BJ (cell line): Measurements from ENCODE around the gene SNX12. TPM values are rescaled to one million over a fixed set of nuclear protein-coding genes. Genes with fewer than 3 reads are reported as not detected.
"Not testable (repeated sequence)": the region's sequence is repeated elsewhere in the genome, so short reads cannot be mapped to it uniquely, and the experiment has no call there.

ENCODE experiments used
- CTCF ChIA-PET: fragments of 350-600 bp; formaldehyde crosslinking; extraction: SDS; loops from one replicate; lab custom pipeline; 2021; ENCODE audit warnings: antibody characterized with exemption, inconsistent platforms; lab: Yijun Ruan, JAX
- POLR2A ChIA-PET: fragments of 300-600 bp; sonication (Branson Sonifier 250); formaldehyde crosslinking; extraction: SDS; loops from one replicate; lab custom pipeline; 2021; ENCODE audit warnings: antibody characterized with exemption; lab: Charles Lee
- DNase-seq: peaks from one replicate; pipeline ENCODE4 v3.0.0-alpha.2; 2011; ENCODE audit warnings: low read depth
- H3K27me3 ChIP-seq: 2 replicates; pipeline ENCODE4 v1.6.0; 2011; ENCODE audit warnings: low read length; ENCODE audit not compliant: control insufficient read depth, insufficient read depth
- H3K36me3 ChIP-seq: 2 replicates; pipeline ENCODE4 v1.5.1; 2011; ENCODE audit warnings: low read length; ENCODE audit not compliant: control insufficient read depth, insufficient read depth
- H3K4me3 ChIP-seq: 2 replicates; pipeline ENCODE4 v1.5.1; 2011; ENCODE audit warnings: low read depth, mild to moderate bottlenecking, control low read depth, low read length
- CTCF ChIP-seq: IDR thresholded peaks from 2 replicates; pipeline ENCODE4 v1.5.1; 2011; ENCODE audit warnings: low read depth, mild to moderate bottlenecking, control low read depth, inconsistent platforms, low read length, moderate library complexity; ENCODE audit not compliant: insufficient read depth
- polyA plus RNA-seq: library from polyadenylated mRNA; depleted of rRNA; stranded (reverse); fragments of >200 nt; gene quantifications from 2 replicates; pipeline ENCODE4 v1.2.3, GENCODE V29; 2011; rRNA removed
- small RNA-seq: library from RNA; depleted of rRNA; stranded (forward); fragments of <200 nt; gene quantifications from one replicate; pipeline ENCODE3, GENCODE V24; 2012; ENCODE audit warnings: low replicate concordance, low read depth; ENCODE audit not compliant: insufficient read length

Gene SNX12
- polyA plus RNA-seq, 1 experiment: 82.5 TPM

- Histone ChIP-seq H3K4me3 (no peak overlapping the region), H3K27me3 (no peaks in the 10 kb centered on the region), H3K36me3 (peaks cover 2% of the 10 kb centered on the region; the same call in 1 of the 2 replicates)
- POLR2A ChIA-PET: no interaction called here
- no peak for TF ChIP-seq CTCF
- DNase-seq: no peak
- CTCF ChIA-PET: no interaction called here
Observed at GRCh38 chrX:71053217-71053621, 14.9 kb downstream of the SNX12 start.

- TF ChIP-seq CTCF: no peak
- no peak overlapping the region for H3K4me3 ChIP-seq
- no peak for DNase-seq
- CTCF ChIA-PET: no interaction called here
- POLR2A ChIA-PET: no interaction called here
- peaks cover 2% of the 10 kb centered on the region; the same call in 1 of the 2 replicates for H3K36me3 ChIP-seq
- no peaks in the 10 kb centered on the region for H3K27me3 ChIP-seq
Observed at GRCh38 chrX:71052721-71053120, 15.4 kb downstream of the SNX12 start.

- H3K27me3 ChIP-seq, DNase-seq, POLR2A ChIA-PET, H3K36me3 ChIP-seq, H3K4me3 ChIP-seq, CTCF ChIA-PET: not testable (repeated sequence)
Observed at GRCh38 chrX:71047891-71048290, 20.2 kb downstream of the SNX12 start.

- Histone ChIP-seq H3K27me3 (no peaks in the 10 kb centered on the region), H3K36me3 (no peaks in the 10 kb centered on the region), H3K4me3 (no peak overlapping the region)
- ChIA-PET POLR2A (no interaction called here), CTCF (interaction anchor here (1.2 kb wide), 1 partner anchor 48 kb away, joined by 3 read pairs; no protein-coding TSS in a partner anchor)
- no peak for TF ChIP-seq CTCF
- DNase-seq: peak; percentile 2
Observed at GRCh38 chrX:71017396-71017939, 50.7 kb downstream of the SNX12 start.

Small RNAs within 50 kb of the gene (small RNA-seq; reads per million reads assigned to genes)
- not detected for gene CXorf65
- gene RNU1-56P: not detected

Other genes starting within 250 kb of the SNX12 start
- gene TEX11, start 159.6 kb downstream of the SNX12 start, polyA plus RNA-seq: not detected in 2 replicates
- gene SLC7A3, start 137.2 kb downstream of the SNX12 start, polyA plus RNA-seq: not detected in 2 replicates
- gene FOXO4, start 27.5 kb upstream of the SNX12 start, polyA plus RNA-seq: 2.1 and 2.4 TPM in 2 replicates
- not detected in 2 replicates for gene CXorf65, start 38.4 kb upstream of the SNX12 start, polyA plus RNA-seq
- 0.13 TPM in 1 of 2 replicates, not detected in the other for gene IL2RG, start 43.2 kb upstream of the SNX12 start, polyA plus RNA-seq
- gene MED12, start 50.3 kb upstream of the SNX12 start, polyA plus RNA-seq: 10.0 and 12.4 TPM in 2 replicates
- 0.22 and 0.27 TPM in 2 replicates for gene NLGN3, start 76.5 kb upstream of the SNX12 start, polyA plus RNA-seq
- gene GJB1, start 154.9 kb upstream of the SNX12 start, polyA plus RNA-seq: not detected in 2 replicates
- 18.3 and 25.1 TPM in 2 replicates for gene ZMYM3, start 185.8 kb upstream of the SNX12 start, polyA plus RNA-seq
- gene NONO, start 215.3 kb upstream of the SNX12 start, polyA plus RNA-seq: 233 and 276 TPM in 2 replicates
- 6.8 and 10.5 TPM in 2 replicates for gene ITGB1BP2, start 233.4 kb upstream of the SNX12 start, polyA plus RNA-seq